M059J (cell line): Measurements from ENCODE around the gene AGPAT3. TPM values are rescaled to one million over a fixed set of nuclear protein-coding genes. Genes with fewer than 3 reads are reported as not detected.

ENCODE experiments used
- DNase-seq: peaks from one replicate; pipeline ENCODE4 v3.0.0-alpha.2; 2012; ENCODE audit warnings: low read depth
- total RNA-seq: library from RNA; depleted of rRNA; stranded (reverse); fragments of >200 nt; shearing (Covaris generic); gene quantifications from 2 replicates; pipeline ENCODE4 v1.2.3, GENCODE V29; 2014; rRNA removed

Gene AGPAT3
- total RNA-seq, 1 experiment from 2014 or later, result 59.8 TPM

- DNase-seq, result no peak
These were observed 154.0 kb downstream of the AGPAT3 start for GRCh38 chr21:44018813-44019567.

DNA sequence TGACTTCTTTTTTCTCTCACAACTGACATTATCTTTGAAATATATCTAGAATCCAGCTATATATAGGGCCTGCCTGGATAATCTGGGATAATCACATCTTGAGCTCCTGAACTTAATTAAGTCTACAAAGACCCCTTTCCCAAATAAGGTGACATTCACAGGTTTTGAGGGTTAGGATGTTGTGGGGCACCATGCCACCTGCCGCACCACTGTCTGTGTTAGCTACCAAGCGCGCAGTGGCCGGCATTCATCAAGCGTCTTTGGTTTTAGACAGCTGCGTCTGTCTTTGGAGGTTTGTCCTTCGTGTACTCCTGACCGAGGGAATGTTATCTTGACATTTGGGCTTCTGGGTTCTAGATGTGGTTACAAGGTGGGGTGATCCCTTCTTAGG lies 154.5 kb downstream of the AGPAT3 start:
- DNase-seq, result no peak

DNA sequence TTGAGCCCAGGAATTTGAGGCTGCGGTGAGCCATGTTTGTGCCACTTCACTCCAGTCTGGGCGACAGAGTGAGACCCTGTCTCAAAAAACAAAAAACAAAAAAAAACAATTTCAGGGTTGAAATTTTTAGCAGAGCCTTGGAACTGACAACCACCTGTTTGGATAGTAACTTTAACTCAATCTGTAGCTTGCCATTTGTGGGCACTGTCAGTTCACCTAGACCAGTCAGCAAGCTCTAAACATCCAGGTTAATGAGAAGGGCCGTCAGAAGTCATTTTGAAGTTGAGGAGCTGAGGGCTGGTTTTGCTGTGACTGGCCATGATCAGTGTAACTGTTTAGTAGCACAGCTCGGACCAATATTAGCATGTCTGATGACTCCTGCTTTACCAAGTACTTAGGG lies 155.5 kb downstream of the AGPAT3 start:
- no peak for DNase-seq

GRCh38 chr21:44021064-44021463 lies 156.0 kb downstream of the AGPAT3 start:
- no peak for DNase-seq

DNA sequence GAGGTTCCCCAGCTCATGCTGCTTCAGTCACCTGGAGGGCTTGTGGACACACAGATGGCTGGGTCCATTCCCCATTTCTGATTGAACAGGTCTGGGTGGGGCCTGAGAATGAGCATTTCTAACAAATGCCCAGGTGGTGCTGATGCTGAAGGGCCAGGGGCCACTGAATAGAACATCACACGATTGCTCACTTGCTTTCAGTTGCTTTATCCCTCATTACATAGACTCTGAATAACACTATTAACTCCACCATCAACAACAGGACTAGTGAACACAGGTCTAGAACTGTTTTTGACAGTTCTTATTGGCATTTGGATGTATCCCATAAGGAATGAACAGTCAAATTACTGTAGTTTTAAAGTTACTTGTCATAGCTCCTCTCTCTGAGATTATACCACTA lies 159.2 kb downstream of the AGPAT3 start:
- no peak for DNase-seq

DNA sequence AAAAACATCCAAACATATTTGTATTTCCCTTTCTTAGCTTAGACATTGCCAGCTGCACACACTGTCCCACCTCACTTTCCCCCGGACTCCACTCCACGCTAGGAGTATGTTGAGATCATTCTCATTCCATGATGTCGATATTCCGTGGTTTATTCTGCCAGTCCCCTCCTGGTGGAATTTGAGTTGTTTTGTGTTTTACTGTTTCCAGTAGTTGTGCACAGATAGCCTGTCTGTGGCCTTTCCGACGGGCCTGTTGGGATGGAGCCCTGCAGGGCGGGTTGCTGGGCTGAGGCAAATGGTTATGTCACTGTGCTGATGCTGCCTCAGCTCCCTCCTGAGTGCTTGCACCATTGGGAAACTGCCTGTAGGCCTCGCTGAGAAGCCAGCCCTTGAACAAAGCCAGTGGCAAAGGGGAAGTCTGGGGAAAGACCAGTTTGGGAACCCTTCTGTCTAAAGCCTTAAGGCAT lies 159.9 kb downstream of the AGPAT3 start:
- no peak for DNase-seq

- no peak for DNase-seq
These were observed 162.7 kb downstream of the AGPAT3 start for GRCh38 chr21:44027607-44028286.

GRCh38 chr21:44028287-44028659 lies 163.2 kb downstream of the AGPAT3 start:
- no peak for DNase-seq

DNA sequence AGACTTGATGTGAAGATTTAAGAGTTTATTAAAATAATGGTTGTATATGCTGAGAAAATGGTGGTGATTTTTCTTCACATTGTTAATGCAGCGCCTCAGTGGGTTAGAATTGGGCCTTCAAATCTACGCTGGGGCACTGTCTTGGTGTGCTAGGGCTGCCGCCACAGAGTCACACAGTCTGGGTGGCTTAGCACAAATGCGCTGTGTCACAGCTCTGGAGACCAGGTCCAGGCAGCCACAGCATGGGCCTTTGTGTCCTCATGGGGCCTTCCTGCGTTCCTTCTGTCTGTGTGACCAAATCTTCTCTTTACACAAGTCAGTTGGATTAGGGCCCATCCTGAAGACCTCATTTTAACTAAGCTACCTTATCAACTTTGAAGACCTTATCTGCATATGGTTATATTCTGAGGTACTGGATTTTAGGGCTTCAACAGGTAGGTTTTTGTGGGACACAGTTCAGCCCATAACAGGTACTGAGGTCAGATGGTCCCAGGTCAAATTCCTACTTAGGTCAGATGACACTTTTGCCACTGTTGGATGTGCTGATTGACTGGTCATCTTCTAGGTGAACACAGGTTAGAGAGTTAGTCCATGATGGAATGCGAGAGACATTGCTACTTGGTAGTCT lies 164.6 kb downstream of the AGPAT3 start:
- DNase-seq, result no peak

- DNase-seq, result no peak
These were observed 170.2 kb downstream of the AGPAT3 start for GRCh38 chr21:44035244-44035643.

Other genes with a start within 250 kb of the AGPAT3 start
- 2.0 and 4.7 TPM in 2 replicates for gene HSF2BP, start 205.7 kb upstream of the AGPAT3 start, total RNA-seq
- gene RRP1B, start 205.7 kb upstream of the AGPAT3 start, total RNA-seq, result 23.8 and 42.8 TPM in 2 replicates
- gene PDXK, start 146.1 kb upstream of the AGPAT3 start, total RNA-seq, result 138 and 149 TPM in 2 replicates
- gene CSTB, start 88.9 kb upstream of the AGPAT3 start, total RNA-seq, result 29.6 and 35.7 TPM in 2 replicates
- gene RRP1, start 75.6 kb upstream of the AGPAT3 start, total RNA-seq, result 29.8 and 34.6 TPM in 2 replicates
- 18.4 and 33.1 TPM in 2 replicates for gene TRAPPC10, start 147.1 kb downstream of the AGPAT3 start, total RNA-seq
- gene PWP2, start 242.2 kb downstream of the AGPAT3 start, total RNA-seq, result 6.4 and 14.4 TPM in 2 replicates